Vagina (tissue), 2 donors: ENCODE results near the gene DBNDD1.
A peak's percentile ranks its signal among the peaks of the same experiment; 100 is the strongest.

Source experiments
- POLR2A ChIP-seq, 2 donors: fragments of 450-650 bp; IDR thresholded peaks; one replicate each; pipeline ENCODE4 v1.6.1; 2017; ENCODE audit warnings: antibody characterized with exemption in 2 of 2, mild to moderate bottlenecking in 2 of 2, moderate library complexity in 2 of 2
- TF ChIP-seq, protein P1 (sequence below), 3 experiments: fragments of 450-650 bp in 2 of 3; fragments of 200-600 bp in 1 of 3; sonication (generic) in 1 of 3; IDR thresholded peaks; one replicate each; pipeline ENCODE4 v1.5.1; 2017 to 2019; ENCODE audit warnings: antibody characterized with exemption in 3 of 3, mild to moderate bottlenecking in 2 of 3, moderate library complexity in 2 of 3

DNA sequence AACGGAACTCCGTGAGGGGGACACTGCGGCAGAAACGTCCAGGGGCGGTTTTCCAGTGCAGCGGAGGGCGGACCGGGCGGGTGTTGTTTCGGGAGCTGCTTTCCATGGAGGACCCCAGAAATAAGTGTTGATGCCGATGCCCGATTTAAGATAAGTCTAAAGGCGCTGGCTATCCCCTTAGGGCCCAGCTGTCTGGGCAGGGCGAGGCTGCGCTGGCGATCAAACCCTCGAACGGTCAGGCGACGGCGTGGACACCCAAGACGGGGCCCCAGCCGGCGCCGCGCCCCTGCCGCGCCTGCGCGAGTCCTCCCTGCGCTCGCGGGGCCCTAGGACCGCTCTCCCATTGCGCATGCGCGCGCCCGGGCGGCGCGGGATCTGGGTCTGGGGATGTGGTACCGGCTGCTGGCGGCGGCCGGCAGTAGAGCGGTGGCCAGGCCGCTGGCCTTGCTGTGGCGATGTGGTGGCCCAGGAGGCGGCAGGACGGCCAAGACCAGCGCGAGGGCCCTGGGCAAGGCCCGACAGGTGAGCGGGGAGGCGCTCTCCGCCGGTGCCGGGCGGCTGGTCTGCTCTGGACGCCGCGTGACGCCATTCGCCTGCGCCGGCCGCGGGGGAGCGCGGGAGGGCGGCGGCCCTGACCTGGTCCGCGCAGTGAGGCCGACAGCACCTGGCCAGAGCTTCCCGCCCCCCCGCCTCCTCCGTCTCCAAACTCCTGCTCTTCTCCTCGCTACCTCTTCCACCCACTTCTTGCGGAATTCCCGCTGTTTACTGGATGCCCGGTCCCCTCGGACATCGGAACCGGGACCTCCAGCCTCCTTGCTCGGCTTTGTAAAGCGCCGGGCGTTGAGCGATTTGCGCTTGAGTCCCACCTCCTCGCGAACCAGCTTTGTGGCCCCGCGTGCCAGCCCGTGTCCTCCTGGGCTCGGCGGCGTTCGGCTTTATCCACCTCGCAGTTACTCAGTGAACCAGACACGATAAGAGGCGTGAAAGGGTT, 46.7 kb downstream of the DBNDD1 start:
- TF ChIP-seq POLR2A (IDR thresholded peaks at IDR 0.05), result peak in 1 of 2 donors; percentile 80
- TF ChIP-seq, protein P1, sequence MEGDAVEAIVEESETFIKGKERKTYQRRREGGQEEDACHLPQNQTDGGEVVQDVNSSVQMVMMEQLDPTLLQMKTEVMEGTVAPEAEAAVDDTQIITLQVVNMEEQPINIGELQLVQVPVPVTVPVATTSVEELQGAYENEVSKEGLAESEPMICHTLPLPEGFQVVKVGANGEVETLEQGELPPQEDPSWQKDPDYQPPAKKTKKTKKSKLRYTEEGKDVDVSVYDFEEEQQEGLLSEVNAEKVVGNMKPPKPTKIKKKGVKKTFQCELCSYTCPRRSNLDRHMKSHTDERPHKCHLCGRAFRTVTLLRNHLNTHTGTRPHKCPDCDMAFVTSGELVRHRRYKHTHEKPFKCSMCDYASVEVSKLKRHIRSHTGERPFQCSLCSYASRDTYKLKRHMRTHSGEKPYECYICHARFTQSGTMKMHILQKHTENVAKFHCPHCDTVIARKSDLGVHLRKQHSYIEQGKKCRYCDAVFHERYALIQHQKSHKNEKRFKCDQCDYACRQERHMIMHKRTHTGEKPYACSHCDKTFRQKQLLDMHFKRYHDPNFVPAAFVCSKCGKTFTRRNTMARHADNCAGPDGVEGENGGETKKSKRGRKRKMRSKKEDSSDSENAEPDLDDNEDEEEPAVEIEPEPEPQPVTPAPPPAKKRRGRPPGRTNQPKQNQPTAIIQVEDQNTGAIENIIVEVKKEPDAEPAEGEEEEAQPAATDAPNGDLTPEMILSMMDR (IDR thresholded peaks at IDR 0.05), result no peak
